Measurements from ENCODE around the gene SORL1. TPM values are rescaled to one million over a fixed set of nuclear protein-coding genes. Genes with fewer than 3 reads are reported as not detected.
"Not testable (repeated sequence)": the region's sequence is repeated elsewhere in the genome, so short reads cannot be mapped to it uniquely, and the experiment has no call there.

The SORL1 gene
- polyA plus RNA-seq, 3 donors, result 31.6 to 44.8 (median 37.4) TPM

DNA sequence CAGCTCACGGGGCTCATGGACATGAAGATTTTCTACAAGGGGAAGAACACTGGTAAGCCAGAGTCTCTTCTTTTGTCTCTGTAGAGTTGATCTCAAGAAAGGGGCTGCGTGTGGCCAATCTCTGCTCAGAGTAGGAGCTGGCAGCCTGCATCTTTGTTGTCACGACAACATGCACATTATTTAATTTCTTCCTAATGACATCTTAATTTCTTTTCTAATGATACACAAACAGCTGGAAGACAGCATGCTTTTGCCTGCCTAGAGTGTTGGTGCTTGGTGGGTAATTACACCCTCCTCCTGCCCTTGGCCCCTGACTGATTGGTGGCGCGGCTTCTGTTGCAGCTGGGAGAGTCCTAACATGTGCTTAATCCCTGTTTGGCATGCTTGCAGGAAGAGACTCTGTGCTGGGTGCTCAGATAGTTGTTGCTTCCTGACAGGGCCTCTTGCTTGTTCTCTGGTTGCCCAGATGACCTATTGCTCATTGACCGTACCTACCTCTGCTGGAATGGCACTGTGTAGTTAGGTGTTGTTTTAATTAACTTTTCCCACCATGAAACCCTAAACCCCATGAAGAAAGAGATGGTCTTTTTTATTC, 107.6 kb downstream of the SORL1 start:
- no peak for DNase-seq

DNA sequence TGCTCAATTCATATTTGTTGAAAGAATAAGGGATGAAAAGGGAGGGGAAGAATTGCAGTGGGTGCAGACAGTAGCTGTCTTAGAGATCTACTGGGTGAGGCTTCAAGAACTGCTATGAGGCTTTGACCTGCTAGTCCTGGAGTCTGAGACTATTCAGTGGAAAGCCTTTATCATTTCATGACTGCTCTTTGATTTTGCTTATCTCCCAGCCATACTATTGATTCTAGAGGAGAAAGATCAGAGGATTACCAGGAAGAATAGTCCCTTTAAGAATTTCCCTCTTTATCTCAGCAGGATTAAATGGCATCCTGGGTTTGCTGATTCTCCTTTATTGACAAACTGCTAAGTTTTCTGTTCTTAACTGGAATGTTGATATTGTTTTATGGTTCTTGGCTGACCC, 108.1 kb downstream of the SORL1 start:
- no peak for DNase-seq

DNA sequence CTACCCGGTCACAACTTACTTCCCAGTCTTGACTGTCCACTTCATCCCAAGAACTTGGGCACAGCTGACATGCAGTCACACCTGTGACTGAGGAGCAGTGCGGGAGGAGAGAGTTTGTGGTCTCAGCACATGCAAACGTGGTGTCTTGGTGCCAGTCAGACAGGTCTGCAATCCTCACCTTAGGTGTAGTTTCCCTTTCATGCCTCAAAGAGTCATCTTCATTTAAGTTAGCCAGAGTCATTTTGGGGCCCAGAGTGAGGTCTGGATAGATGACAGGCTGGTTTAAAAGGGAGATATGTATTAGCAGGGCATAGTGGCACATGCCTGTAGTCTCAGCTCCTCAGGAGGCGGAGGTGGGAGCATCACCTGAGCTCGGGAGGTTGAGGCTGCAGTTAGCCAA, 109.1 kb downstream of the SORL1 start:
- DNase-seq, result no peak

DNA sequence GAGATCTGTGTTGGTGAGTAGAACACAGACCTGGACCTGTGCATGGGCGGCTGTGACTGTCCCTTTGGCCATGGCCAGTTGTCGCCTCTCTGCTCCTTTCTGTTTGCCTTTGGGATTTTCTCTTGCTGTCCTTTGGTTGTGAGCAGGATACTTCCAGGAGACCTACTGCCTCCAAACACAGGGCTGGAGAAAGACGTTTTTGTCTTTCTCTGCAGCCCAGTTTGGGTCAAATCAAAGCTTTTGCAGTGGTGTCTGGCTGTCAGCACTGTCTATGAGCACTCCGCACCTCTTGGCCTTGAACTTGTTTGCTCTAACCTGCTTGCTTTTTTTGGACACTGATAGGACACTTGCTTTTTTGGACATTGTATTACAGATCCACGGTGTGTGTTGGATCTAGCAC, 109.6 kb downstream of the SORL1 start:
- DNase-seq, result no peak

DNA sequence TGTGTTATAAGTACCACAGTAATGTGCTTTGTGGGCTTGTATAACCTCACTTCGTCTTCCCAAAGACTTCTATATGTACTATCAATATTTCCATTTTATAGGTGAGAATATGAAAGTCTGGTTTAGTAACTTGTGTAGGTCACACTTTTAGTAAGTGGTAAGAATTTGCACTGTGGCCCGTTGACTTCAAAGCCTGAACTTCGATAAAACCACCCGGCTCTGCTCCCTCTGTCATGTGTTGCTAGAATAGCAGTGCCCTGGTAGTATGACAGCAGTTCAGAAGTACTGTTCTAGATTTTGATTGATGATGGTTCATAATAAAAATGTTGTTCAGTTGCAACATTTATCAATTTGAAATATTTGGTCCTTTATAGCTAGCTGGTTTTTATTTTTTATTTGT, 110.9 kb downstream of the SORL1 start:
- no peak for DNase-seq

DNA sequence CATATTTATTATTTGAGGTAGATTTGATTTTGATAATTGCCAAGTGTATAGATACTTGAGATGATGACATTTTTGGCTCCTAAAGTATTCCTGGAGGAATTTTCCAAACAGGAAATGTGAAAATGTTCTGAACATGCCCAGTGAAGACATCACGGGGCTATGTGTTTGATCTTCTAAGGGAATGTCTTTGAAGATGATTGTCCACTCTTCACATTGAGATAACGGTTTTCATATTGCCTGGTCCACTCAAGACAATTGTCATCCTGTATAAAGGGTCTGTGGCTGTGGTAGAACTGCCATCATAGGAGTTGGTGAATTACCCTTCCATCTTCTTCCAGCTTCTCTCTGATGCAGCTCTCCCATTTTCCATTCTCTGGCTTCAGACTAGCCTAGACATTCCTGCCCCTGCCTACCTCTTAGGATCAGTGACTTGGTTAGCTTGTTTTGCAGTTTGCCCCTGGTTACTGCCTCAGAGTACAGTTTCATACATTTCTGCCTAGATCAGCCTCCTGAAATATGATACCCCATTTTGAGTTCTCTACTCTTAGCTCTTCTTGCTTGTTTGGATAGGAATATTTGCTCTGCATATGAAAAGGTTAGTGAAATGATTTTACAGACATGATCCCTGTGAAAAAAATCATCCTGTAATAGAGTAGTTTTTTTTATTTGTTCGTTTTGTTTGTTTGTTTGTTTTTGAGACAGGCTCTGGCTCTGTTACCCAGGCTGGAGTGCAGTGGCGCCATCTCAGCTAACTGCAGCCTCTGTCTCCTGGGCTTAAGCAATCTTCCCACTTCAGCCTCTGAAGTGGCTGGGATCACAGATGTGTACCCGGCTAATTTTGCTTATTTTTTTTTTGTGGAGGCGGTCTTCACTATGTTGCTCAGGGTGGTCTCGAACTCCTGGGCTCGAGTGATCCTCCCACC, 112.0 kb downstream of the SORL1 start:
- DNase-seq, result no peak

DNA sequence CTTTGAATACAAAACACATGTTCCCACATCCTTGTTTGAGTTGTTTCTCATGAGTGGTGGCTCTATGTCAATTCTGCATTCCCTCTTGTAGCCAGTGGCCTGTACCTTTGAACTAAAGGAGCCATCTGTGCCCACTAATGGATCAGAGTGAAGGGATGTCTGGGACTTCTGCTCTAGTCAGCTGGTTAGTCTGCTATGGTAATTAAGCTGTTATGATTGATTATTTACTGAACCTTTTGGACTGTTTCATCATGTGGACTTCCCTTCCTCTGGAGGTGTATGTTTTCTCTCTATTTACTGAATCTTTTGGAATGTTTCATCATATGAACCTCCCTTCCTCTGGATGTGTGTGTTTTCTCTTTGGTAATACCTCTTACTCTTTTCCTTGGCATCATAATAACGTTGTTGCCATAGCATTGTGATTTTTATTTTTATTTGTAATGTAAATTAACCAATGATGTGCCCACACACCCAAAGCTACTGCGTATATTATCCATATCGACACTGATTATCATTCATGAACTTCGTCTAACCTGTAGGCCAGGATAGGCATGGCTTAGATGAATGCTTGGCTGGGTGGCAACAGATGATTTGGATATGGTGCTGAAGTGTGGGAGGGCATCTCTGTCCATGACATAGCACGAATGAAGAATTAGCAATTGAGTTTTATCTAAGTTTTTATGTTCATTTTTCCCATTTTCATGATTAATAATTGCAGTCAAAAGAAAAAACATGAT, 113.0 kb downstream of the SORL1 start:
- DNase-seq, result no peak

DNA sequence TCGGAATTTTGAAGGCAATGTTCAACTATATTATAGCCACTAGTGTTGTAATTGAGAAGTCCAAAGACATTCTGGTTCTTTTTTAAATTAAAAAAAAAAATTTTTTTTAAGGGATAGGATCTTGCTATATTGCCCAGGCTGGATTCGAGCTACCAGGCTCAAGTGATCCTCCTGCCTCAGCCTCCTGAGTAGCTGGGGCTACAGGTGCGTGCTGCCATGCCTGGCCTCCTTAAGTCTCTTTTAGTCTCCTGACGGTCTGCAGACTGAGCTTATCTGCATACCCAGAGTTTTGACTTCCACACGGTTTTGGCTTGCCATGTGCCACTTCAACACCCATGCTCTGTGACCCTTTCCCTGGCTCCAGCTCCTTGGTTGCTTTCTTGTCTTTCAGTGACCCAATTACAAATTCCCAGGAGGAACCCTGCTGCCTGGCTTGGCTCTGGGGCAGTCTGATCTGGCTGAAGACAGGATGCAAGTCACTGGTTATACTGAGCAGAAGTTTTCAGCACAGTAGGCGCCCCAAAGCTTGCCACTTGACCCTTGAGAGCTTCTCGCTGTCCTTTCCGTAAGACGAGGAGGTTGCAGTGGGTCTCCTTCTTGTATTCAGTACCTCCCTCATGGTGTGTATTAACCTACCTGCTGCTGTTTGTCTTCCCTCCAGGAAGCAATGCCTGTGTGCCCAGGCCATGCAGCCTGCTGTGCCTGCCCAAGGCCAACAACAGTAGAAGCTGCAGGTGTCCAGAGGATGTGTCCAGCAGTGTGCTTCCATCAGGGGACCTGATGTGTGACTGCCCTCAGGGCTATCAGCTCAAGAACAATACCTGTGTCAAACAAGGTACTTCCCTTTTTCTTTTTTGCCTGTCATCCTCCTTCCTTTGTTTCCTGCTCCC, 114.4 kb downstream of the SORL1 start:
- no peak for DNase-seq

DNA sequence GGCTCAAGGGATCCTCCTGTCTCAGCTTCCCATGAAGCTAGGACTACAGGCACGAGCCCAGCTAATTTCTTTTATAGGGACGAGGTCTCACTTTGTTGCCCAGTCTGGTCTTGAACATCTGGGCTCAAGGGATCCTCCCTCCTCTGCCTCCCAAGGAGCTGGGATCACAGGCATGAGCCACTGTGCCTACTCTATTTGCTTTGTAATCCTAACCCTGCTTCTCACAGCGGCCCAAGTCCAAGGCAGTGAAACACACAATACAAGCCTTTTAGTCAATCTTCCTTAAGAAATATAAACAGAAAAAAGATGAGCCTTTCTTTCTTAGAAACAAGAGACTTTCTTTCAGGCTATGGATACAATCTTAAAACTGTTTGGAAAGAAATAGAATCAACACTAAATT, 115.9 kb downstream of the SORL1 start:
- DNase-seq, result no peak

DNA sequence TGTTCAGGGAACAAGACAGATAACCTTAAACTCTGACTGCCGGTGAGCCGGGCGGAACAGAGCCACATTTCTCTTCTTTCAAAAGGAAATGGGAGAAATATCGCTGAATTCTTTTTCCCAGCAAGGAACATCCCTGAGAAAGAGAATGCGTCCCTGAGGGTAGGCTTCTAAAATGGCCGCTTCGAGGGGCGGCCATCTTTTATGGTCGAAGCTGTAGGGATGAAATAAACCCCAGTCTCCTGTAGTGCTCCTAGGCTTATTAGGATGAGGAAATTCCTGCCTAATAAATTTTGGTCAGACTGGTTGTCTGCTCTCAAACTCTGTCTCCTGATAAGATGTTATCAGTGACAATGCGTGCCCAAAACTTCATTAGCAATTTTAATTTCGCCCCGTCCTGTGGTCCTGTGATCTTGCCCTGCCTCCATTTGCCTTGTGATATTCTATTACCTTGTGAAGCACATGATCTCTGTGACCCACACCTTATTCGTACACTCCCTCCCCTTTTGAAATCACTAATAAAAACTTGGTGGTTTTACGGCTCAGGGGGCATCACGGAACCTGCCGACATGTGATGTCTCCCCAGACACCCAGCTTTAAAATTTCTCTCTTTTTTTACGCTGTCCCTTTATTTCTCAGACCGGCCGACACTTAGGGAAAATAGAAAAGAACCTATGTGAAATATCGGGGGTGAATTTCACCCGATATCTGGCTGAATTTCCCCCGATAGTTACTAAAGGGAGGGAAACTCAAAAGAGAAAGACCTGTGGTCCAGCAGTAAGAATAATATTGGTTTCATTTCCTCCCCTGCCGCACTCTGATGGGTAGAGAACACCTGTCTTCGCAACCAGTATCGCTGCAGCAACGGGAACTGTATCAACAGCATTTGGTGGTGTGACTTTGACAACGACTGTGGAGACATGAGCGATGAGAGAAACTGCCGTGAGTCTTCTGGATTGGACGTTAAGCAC, 117.5 kb downstream of the SORL1 start:
- not testable (repeated sequence) for DNase-seq

DNA sequence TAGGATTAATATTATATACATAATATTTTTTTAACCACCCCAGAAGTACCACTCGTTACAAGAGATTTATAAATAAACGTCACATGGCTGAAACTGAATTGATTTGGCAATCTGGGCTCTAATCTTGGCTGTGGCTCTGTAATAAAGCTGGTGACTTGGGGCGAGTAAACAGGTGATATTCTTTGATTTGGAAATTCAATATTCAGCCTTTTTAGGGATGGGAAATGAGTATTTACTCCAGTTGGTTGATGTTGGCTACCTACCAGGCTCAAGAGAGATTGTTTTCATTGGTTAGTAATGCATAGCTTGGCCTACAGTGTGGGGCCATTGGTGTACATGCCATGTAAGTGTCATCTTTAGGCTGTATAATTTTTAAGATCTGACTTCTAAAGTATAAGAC, 118.3 kb downstream of the SORL1 start:
- no peak for DNase-seq

DNA sequence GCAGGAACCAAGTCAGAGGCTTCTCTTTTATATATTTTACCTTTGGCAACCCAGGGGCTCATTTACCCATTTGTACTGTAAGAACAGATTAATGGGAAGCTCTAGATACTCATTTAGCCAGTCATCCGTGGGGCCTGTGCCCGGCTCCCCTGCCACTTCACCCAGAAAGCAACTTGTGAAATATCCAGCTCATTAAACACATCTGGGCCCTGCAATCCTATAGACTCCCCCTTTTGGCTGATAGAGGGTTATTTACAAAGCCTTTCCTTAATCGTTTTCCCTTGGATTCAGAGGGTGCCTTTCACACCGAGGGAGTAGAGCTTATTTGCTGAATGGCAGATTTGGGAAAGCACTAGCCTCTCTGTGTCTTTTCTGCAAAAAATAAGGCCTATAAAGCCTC, 119.4 kb downstream of the SORL1 start:
- DNase-seq, result no peak

DNA sequence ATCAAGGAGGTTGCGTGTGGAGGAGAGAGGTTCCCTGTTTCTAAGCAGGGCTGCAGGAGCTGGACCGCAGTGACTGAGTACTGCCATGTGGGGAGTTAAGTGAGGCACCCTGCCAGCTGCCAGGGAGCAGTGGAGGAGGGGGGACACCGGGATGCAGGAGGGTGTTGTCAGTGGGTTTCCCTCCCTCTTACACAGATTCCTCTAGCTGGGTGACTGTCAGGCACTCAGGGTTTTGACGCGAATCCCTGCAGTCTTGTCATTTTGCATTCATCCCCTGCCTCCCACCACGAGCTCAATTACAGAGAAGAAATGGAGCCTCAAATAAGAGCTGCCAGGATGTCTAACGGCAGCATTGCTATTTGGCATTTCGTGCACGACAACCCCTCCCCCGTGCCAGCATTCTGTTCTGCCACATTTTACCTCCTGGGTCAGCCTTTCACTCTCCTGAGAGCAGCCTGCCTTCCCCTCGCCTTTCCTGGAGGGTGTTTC, 120.5 kb downstream of the SORL1 start:
- peak; percentile 48 for DNase-seq

DNA sequence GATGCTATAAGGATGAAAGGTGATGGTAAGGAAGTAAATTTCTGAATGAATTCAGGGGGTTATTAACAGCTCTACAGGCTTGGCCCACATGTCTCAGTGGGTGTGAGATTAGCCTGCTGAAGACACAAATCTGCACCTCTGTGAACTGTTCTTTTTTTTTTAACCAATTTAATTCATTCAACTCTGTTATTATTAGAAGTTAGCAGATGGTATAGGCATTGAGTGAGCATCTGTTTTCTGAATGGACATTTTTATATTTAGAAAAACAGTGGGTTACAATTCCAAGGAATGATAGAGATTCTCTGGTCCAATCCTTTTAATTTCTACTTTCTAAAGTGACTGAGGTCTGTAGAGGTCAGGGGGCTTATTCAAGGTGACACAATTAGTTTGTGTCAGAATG, 122.7 kb downstream of the SORL1 start:
- no peak for DNase-seq

DNA sequence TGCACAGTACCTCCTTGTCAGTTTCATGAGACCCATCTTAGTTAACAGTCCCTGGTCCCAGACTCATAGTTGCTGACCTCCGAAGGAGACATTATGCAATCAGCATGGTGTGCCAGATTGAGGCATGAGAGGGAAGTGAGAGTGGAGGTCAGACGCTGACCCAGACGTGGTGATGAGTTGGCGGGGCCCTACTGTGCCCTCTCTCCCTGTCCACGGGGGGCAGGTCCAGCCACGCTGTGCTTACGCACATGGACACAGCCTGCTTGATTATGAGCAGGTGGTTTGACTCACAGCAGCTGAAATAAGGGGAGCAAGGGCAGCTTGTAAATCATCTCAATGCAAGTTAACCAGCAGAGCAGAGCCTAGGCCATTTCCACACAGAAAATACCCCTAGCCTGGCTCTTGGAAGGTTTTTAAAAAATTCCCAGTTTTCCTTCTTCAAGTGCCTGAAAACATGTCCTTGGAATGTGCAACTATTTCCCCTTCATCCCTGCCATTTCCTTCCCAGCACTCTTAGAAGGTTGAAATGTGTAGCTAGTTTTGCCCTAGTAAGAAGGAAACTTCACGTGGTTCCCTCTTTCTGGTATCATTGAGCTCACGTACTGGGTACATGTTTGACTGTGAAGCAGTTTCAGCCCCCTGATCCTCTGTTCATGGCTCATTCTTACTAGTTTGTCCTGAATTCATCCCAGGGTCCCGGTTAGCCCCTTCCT, 123.3 kb downstream of the SORL1 start:
- peak; percentile 57 for DNase-seq

DNA sequence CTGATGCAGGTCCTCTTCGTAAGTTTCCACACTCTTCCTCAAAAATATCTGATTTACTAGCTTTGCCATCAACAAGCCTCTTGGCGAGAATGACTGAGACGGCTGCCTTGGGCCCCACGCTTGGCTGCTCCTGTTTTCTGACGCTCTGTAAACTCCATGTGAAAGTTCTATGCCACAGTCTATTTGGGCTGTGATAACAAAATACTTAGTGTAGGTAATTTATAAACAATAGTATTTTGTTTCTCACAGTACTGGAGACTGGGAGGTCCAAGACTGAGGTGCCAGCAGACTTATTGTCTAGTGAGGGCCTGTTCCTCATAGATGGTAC, 123.8 kb downstream of the SORL1 start:
- DNase-seq, result no peak

DNA sequence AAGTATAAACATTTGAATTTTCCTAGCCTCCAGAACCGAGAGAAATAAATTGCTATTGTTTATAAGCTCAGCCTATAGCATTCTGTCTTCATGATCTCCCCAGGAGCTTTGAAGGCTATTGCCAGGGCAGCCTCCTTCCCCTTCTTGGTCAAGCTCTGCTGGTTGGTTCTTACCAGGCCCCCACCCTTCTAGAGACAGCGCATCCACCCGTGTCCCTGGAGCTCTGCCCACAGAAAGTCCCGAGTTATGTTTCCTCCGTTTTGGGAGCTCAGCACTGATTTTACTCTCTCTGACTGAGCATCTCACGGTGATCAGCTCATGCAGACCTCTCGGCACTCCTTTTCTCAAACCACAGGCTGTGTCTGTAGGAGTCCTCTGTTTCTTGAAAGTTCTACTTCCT, 124.4 kb downstream of the SORL1 start:
- DNase-seq, result no peak

DNA sequence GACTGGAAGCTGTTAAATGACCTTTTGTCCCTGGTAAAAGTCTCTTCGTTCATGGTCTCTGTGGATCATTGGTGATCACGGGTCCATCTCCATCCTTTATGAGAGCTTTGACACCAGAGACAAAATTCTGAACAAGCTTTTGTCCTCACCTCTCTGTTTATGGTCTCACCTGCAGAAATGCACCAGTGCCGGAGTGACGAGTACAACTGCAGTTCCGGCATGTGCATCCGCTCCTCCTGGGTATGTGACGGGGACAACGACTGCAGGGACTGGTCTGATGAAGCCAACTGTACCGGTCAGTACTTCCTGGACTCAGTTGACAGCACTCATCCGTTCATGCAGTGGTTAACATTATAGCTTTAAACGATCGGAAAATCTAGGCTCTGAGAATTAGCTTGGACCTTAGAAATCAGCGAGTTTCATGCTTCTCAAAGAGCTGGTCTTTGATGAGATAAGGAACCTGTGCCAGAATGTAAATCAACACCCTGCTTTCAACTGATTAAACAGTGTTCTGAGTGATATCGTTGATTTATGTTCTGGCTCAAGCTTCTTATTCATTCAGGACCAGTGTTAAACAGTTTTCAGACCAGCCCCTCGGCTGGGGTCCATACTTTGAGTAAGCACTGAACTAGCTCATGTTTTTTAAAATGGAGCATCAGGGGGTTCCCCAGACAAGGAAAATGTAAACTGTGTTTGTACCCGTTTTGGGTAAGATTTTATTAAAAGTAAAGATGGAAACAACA, 125.2 kb downstream of the SORL1 start:
- no peak for DNase-seq

All from renal pelvis (tissue), 4 donors.